ENCODE measurements around the gene ARHGAP22. TPM values are rescaled to one million over a fixed set of nuclear protein-coding genes. Genes with fewer than 3 reads are reported as not detected.

Gene ARHGAP22
- polyA plus RNA-seq, 1 donor from 2014 or later, result 0.15 TPM

DNA sequence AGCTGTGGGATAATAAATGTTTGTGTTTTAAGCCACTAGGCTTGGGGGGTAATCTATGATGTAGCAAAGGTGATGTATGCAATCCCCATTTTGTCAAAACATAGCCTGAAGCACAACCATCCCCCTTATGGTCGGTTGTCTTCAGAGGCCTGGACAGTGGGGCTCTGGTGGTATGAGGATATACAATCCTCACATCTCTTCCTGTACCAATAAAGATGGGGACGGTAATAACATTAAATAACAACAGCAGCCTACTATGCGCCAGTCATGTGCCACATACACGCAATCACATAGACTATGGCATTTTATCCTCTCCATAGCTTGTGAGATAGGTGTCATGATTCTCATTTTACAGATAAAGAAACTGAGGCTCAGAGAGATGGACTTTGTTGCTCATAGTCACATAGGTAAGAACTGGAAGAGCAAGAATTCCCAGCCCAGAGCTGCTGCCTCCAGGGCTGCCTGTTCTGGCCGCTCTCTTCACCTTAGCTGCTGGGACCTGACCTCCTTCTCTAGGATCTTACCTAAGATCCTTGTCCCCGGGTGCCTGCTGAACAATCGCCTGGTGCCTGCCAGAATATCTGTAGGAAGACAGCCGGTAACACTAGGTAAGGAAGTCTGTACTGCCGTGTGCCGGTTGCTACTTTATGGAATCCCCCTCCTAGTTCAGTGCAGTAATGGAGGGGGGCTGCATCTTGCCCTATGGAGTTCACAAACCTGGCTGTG lies 108.6 kb downstream of the ARHGAP22 start:
- no peak for TF ChIP-seq CTCF (IDR thresholded peaks at IDR 0.05; ENCODE audit: poor library complexity, severe bottlenecking)
- TF ChIP-seq, protein P1, sequence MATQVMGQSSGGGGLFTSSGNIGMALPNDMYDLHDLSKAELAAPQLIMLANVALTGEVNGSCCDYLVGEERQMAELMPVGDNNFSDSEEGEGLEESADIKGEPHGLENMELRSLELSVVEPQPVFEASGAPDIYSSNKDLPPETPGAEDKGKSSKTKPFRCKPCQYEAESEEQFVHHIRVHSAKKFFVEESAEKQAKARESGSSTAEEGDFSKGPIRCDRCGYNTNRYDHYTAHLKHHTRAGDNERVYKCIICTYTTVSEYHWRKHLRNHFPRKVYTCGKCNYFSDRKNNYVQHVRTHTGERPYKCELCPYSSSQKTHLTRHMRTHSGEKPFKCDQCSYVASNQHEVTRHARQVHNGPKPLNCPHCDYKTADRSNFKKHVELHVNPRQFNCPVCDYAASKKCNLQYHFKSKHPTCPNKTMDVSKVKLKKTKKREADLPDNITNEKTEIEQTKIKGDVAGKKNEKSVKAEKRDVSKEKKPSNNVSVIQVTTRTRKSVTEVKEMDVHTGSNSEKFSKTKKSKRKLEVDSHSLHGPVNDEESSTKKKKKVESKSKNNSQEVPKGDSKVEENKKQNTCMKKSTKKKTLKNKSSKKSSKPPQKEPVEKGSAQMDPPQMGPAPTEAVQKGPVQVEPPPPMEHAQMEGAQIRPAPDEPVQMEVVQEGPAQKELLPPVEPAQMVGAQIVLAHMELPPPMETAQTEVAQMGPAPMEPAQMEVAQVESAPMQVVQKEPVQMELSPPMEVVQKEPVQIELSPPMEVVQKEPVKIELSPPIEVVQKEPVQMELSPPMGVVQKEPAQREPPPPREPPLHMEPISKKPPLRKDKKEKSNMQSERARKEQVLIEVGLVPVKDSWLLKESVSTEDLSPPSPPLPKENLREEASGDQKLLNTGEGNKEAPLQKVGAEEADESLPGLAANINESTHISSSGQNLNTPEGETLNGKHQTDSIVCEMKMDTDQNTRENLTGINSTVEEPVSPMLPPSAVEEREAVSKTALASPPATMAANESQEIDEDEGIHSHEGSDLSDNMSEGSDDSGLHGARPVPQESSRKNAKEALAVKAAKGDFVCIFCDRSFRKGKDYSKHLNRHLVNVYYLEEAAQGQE (IDR thresholded peaks at IDR 0.05; ENCODE audit: borderline replicate concordance), result no peak
- no peak for TF ChIP-seq RAD21 (conservative IDR thresholded peaks at IDR 0.05)
- Histone ChIP-seq H3K36me3 (ENCODE audit: insufficient read depth, low read length) (no peaks in the 10 kb centered on the region), H4K20me1 (ENCODE audit: insufficient read depth) (no peaks in the 10 kb centered on the region), H3K9me2 (ENCODE audit: insufficient read depth, low read length) (no peaks in the 10 kb centered on the region), H3K9ac (ENCODE audit: low read length) (no peak overlapping the region), H3K27ac (ENCODE audit: low read length) (no peak overlapping the region), H2AFZ (ENCODE audit: low read depth, low read length) (no peak overlapping the region), H3K4me3 (ENCODE audit: low read length) (no peak overlapping the region), H3K4me2 (ENCODE audit: low read length) (no peak overlapping the region), H3K9me3 (ENCODE audit: low read length) (no peaks in the 10 kb centered on the region), H3K79me2 (replicated peaks; ENCODE audit: insufficient read depth, low read length) (no peaks in the 10 kb centered on the region), H3K27me3 (ENCODE audit: insufficient read depth, low read depth, low read length) (no peaks in the 10 kb centered on the region), H3F3A (ENCODE audit: insufficient read depth, low read length, poor library complexity, severe bottlenecking) (no peaks in the 10 kb centered on the region)

- Histone ChIP-seq H3K79me2 (replicated peaks; ENCODE audit: insufficient read depth, low read length) (no peaks in the 10 kb centered on the region), H3K27me3 (ENCODE audit: insufficient read depth, low read depth, low read length) (no peaks in the 10 kb centered on the region), H3K4me2 (ENCODE audit: low read length) (no peak overlapping the region), H3K27ac (ENCODE audit: low read length) (no peak overlapping the region), H3K9me2 (ENCODE audit: insufficient read depth, low read length) (no peaks in the 10 kb centered on the region), H3K9me3 (ENCODE audit: low read length) (no peaks in the 10 kb centered on the region), H3K9ac (ENCODE audit: low read length) (no peak overlapping the region), H2AFZ (ENCODE audit: low read depth, low read length) (no peak overlapping the region), H3K36me3 (ENCODE audit: insufficient read depth, low read length) (no peaks in the 10 kb centered on the region), H3F3A (ENCODE audit: insufficient read depth, low read length, poor library complexity, severe bottlenecking) (no peaks in the 10 kb centered on the region), H3K4me3 (ENCODE audit: low read length) (no peak overlapping the region), H4K20me1 (ENCODE audit: insufficient read depth) (no peaks in the 10 kb centered on the region)
- TF ChIP-seq RAD21 (conservative IDR thresholded peaks at IDR 0.05), result no peak
- no peak for TF ChIP-seq MXI1 (conservative IDR thresholded peaks at IDR 0.05; ENCODE audit: poor library complexity, severe bottlenecking)
- TF ChIP-seq POLR2AphosphoS5 (IDR thresholded peaks at IDR 0.05), result no peak
- no peak for TF ChIP-seq EZH2 (IDR thresholded peaks at IDR 0.05; ENCODE audit: borderline replicate concordance, insufficient read depth, low read length, poor library complexity, severe bottlenecking)
- TF ChIP-seq TAF1 (IDR thresholded peaks at IDR 0.05; ENCODE audit: low read depth), result no peak
- TF ChIP-seq CTCF (IDR thresholded peaks at IDR 0.05; ENCODE audit: poor library complexity, severe bottlenecking), result no peak
Observed at GRCh38 chr10:48495282-48496045, 109.4 kb downstream of the ARHGAP22 start.

Measured in neural cell (in vitro differentiated cells).